Natural killer cell (primary cell): Measurements from ENCODE around the gene SLCO4C1. TPM values are rescaled to one million over a fixed set of nuclear protein-coding genes. Genes with fewer than 3 reads are reported as not detected.

ENCODE experiments used
- ATAC-seq, 3 donors: fragments of 150-1000 bp in 2 of 3; fragments of 200-7000 bp in 1 of 3; cut with Tn5 transposase; 1 replicate in 1 of 3; 2 replicates in 2 of 3; pipeline ENCODE4 v1.10.0; 2021; ENCODE audit warnings: mild to moderate bottlenecking in 2 of 3, moderate library complexity in 2 of 3
- DNase-seq, 2 donors: peaks; one replicate each; pipeline versions ENCODE4 v3.0.0 to v3.0.0-alpha.2; 2013 to 2021; ENCODE audit warnings: mixed read lengths in 1 of 2
- H3K27ac ChIP-seq: one replicate; pipeline ENCODE4 v1.5.1; 2013; ENCODE audit warnings: mild to moderate bottlenecking, low read length
- H3K27me3 ChIP-seq: one replicate; pipeline ENCODE4 v1.6.1; 2013; ENCODE audit warnings: low read length; ENCODE audit not compliant: control insufficient read depth, insufficient read depth
- H3K36me3 ChIP-seq: one replicate; pipeline ENCODE4 v1.6.1; 2013; ENCODE audit warnings: low read length; ENCODE audit not compliant: control insufficient read depth, insufficient read depth
- H3K4me1 ChIP-seq: one replicate; pipeline ENCODE4 v1.6.1; 2013; ENCODE audit warnings: low read length; ENCODE audit not compliant: control insufficient read depth, insufficient read depth
- H3K4me3 ChIP-seq: one replicate; pipeline ENCODE4 v1.5.1; 2013; ENCODE audit warnings: low read length
- H3K9me3 ChIP-seq: one replicate; pipeline ENCODE4 v1.6.1; 2013; ENCODE audit warnings: low read length; ENCODE audit not compliant: control insufficient read depth, insufficient read depth
- H3K27ac Mint-ChIP-seq, 2 donors: one replicate each; pipeline ENCODE4 v1.8.0; 2022; ENCODE audit warnings: mild to moderate bottlenecking in 2 of 2, mixed read lengths in 2 of 2, moderate library complexity in 1 of 2
- H3K27me3 Mint-ChIP-seq, 2 donors: one replicate each; pipeline ENCODE4 v1.8.0; 2022; ENCODE audit warnings: low read depth in 2 of 2, mixed read lengths in 2 of 2
- H3K36me3 Mint-ChIP-seq: one replicate; pipeline ENCODE4 v1.8.0; 2022; ENCODE audit warnings: mixed read lengths
- H3K4me1 Mint-ChIP-seq, 2 donors: one replicate each; pipeline ENCODE4 v1.8.0; 2022; ENCODE audit warnings: mixed read lengths in 2 of 2
- H3K4me3 Mint-ChIP-seq: one replicate; pipeline ENCODE4 v1.8.0; 2022; ENCODE audit warnings: mild to moderate bottlenecking, moderate library complexity, mixed read lengths
- H3K9me3 Mint-ChIP-seq, 2 donors: one replicate each; pipeline ENCODE4 v1.8.0; 2022; ENCODE audit warnings: mixed read lengths in 2 of 2
- CTCF ChIP-seq: fragments of 200-600 bp; IDR thresholded peaks from one replicate; pipeline ENCODE4 v1.8.0; 2022; ENCODE audit warnings: antibody characterized with exemption
- WGBS: methylation state at CpG from one replicate; pipeline ENCODE4 v1.1.7; 2013; ENCODE audit warnings: missing lambda C conversion rate; ENCODE audit not compliant: insufficient coverage; 5-methylcytosine and 5-hydroxymethylcytosine counted together
- intact Hi-C: fragments of 100-400 bp; cut with micrococcal nuclease; formaldehyde crosslinking; loops from one replicate; pipeline ENCODE4 v1.14.2; 2022
- total RNA-seq, 4 donors: library from RNA; stranded (reverse); fragments of 120-200 nt in 1 of 4; gene quantifications; one replicate each; pipeline versions ENCODE4 v1.2.3 to v1.2.4, GENCODE V29; 2013 to 2022

Gene SLCO4C1
- total RNA-seq, 3 donors from 2014 or later (not counting 1 experiment from before 2014, with no cell fraction given), result 30.9 to 44.7 (median 31.2) TPM

- TF ChIP-seq CTCF, result no peak
- H3K4me3 Mint-ChIP-seq, result no peak overlapping the region
- H3K4me1 Mint-ChIP-seq, result no peaks in the 10 kb centered on the region
- no peaks in the 10 kb centered on the region for H3K9me3 ChIP-seq
- no peak overlapping the region for H3K27ac ChIP-seq
- H3K4me3 ChIP-seq, result no peak overlapping the region
- no peak for DNase-seq
- H3K4me1 ChIP-seq, result no peaks in the 10 kb centered on the region
- 72% methylated on average over 3 of the region's 3 CpGs for WGBS
- no peaks in the 10 kb centered on the region for H3K36me3 Mint-ChIP-seq
- peaks cover 0 to 2% of the 10 kb centered on the region in 2 donors for H3K9me3 Mint-ChIP-seq
- intact Hi-C loops, result no loop called here
- H3K27me3 Mint-ChIP-seq, result peaks cover 16 to 29% of the 10 kb centered on the region in 2 donors
- no peak for ATAC-seq
- H3K36me3 ChIP-seq, result no peaks in the 10 kb centered on the region
- H3K27ac Mint-ChIP-seq, result no peak overlapping the region
- H3K27me3 ChIP-seq, result peaks cover 3% of the 10 kb centered on the region
These were observed 95.2 kb downstream of the SLCO4C1 start for GRCh38 chr5:102200861-102201260.

- 90% methylated on average over 8 of the region's 8 CpGs for WGBS
These were observed 99.6 kb downstream of the SLCO4C1 start for GRCh38 chr5:102196481-102196880.

More at GRCh38 chr5:102196481-102196880, 99.6 kb downstream of the SLCO4C1 start:
- no peaks in the 10 kb centered on the region for H3K4me1 ChIP-seq
- H3K36me3 ChIP-seq, result no peaks in the 10 kb centered on the region
- no peak for TF ChIP-seq CTCF
- Mint-ChIP-seq H3K27me3 (peaks cover 4 to 9% of the 10 kb centered on the region in 2 donors), H3K4me3 (no peak overlapping the region), H3K27ac (no peak overlapping the region), H3K36me3 (no peaks in the 10 kb centered on the region), H3K4me1 (no peaks in the 10 kb centered on the region), H3K9me3 (peaks cover 0 to 3% of the 10 kb centered on the region in 2 donors)
- no peak overlapping the region for H3K4me3 ChIP-seq
- H3K27me3 ChIP-seq, result peaks cover 3% of the 10 kb centered on the region
- intact Hi-C loops, result no loop called here
- ATAC-seq, result no peak
- no peaks in the 10 kb centered on the region for H3K9me3 ChIP-seq
- no peak for DNase-seq
- no peak overlapping the region for H3K27ac ChIP-seq

Other genes with a start within 250 kb of the SLCO4C1 start
- not detected for gene SLCO6A1, start 202.7 kb upstream of the SLCO4C1 start, total RNA-seq